Activated CD4-positive, alpha-beta T cell treated with anti-CD3 and anti-CD28 coated beads, Interleukin-2, Interleukin-6, amounts not matched to agents 100 ng/mL and 50 ng/mL, durations not matched to agents 16 hours and 8 hours (primary cell): Measurements from ENCODE around the gene TASOR2.

ENCODE experiments used
- DNase-seq: peaks from one replicate; pipeline ENCODE4 v3.0.0-alpha.2; 2020

Gene TASOR2

GRCh38 chr10:5658871-5659618, 25.6 kb upstream of the TASOR2 start:
- DNase-seq, result no peak

GRCh38 chr10:5659702-5660528, 24.7 kb upstream of the TASOR2 start:
- DNase-seq, result peak; percentile 40

DNA sequence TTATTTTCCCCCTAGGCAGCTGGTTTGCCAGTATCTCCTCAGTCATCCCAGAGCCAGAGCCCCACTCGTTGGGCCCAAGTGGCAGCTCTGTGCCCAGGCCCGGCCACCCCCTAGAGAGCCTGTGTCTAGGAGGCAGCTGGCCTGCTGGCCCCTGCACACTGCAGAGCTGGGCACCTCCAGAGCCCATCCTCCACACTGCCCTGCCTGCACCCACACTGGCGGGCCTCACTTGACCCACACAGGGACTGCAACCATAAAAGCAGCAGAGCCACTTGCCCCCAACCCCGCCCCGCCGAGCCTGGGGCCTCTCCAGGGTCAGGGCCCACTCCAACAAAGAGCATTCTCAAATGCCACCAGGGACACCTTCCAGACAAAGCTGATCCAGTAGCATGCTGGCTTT, 23.6 kb upstream of the TASOR2 start:
- no peak for DNase-seq

DNA sequence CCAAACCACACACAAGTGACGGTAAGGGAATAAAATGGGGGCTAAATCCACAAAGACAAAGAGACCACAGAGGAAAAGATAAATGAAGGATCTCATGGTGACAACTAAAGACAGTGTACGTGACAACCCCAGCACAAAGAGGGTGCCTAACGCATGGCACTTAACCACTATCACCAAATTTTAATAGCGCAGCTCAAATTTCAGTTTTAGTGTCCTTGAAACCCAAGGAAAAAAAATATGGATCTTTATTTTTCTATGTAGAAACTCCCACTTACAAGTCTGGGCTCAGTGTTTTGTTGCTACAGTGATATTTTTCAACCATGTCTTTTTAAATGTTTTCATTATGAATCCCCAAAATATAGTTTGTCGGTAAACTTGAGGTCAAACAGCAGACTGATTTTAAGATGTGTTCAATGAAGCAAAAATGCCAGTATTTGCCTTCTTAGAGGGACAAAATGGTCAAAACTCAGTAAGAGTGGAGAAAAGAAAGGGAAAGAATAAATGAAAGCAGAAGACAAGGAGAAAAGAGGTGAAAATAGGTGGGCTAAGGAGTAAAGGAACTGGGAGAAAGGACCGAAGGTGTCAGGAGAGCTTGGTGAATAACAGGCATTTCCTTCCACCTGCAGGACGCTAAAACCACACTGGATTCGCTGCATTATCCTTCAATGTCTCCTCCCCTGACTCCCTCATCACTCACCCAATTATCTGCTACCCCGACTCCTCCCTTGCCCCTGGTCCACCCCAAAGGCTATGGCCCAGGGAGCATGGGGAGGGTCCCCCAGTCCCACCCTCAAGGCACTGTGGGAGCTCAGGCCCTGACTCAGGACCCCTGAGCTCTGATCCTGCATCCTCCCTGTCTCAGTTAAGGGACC, 21.7 kb upstream of the TASOR2 start:
- DNase-seq, result no peak

DNA sequence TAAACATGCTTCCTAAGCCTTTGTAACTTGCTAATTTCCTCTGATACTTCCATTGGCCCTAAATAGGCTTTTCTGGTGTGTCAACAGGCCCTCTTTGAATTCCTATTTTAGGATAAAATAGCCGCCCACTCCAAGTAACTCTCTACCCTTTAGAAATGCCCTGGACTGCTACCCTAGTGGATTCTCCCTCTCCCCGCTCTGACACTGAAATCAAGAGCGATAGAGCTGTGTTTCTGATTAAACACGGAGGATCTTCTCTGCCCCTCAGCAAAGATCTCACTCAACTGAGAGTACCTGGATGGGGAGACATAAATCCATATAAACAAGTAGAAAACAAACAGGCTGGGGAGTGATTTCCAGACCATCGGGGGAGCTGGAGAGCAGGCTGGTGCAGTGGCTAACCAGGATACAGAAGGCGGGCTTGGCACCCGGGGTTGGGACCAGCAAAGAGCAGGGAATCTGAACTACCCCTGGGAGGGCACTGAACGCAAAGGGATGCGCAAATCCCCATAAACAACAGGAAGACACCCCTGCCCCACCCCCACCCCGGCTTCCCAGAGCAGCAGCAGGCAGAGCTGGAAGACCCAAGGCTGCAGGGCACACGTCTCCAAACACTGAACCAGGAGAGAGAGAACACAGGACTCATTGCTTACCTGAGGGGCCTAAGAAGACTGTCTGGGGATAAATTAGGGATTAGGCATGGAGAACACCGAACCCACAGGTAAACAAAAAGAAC, 20.8 kb upstream of the TASOR2 start:
- no peak for DNase-seq

- DNase-seq, result no peak
Observed at GRCh38 chr10:5665373-5666007, 19.1 kb upstream of the TASOR2 start.

DNA sequence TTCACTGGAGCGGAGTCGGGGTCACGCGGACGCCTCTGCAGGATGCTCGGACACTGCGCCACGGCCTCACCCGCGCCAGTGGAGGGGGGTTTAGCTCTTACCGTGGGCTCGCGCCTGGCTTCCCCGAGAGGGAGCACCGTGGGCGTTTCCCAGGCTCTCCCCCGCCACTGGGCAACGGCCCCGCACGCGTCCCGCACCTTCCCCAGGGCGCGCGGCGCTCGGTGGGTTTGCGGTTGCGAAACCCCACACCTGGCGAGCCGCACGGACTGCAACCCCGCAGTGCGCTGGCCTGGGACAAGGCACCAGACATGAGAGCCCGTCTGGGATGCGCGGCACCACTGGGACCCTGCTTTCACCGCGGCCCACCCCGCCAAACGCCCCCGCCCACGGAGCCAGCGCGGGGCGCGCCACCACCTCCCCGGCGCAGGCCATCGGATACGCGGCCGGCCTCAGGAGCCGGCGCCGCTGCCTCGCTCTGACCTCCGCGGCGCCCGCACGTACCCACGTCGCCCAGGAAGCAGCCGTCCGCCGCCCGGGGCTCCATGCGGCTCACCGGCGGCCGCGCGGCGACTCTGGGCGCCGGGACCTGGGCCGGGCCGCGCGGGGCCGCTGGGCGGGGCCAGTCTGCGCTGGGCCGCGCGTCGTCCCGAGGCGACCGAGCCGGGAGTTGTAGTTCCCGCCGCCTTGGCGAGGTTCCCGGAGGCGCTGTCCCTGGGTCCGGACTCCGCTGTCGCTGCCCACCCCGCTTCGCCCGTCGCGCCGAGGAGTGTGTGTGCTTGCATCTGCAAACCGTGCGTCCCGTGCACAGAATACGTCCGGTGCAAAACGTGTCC, 18.4 kb upstream of the TASOR2 start, which contains the start of gene ASB13:
ASB13 (minus strand) TSS at position 588 of the 833 bp plus-strand sequence; CDS start at position 544, 44 bp downstream.
- DNase-seq, result peak; percentile 51

GRCh38 chr10:5666841-5667630, 17.6 kb upstream of the TASOR2 start:
- DNase-seq, result no peak

- no peak for DNase-seq
Observed at GRCh38 chr10:5668429-5668828, 16.2 kb upstream of the TASOR2 start.

DNA sequence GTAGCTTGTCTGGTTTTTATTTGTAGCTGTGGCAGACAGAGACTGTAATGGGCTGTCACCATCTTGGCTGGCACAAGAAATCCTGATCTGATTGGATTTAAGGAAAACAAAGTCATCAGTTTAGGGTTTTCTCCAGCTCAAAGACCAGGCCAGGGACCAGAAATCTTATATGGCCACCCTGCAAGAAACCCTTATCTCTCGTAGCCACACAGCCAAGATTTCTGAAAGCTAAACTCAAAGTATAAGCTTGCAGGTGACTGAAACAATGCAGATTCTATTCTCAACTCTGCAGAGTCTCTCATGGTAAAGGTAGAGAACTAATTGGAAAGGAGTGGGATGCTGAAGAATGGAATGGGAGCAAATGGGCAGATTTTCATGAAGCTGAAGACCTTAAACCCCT, 15.0 kb upstream of the TASOR2 start:
- DNase-seq, result no peak

DNA sequence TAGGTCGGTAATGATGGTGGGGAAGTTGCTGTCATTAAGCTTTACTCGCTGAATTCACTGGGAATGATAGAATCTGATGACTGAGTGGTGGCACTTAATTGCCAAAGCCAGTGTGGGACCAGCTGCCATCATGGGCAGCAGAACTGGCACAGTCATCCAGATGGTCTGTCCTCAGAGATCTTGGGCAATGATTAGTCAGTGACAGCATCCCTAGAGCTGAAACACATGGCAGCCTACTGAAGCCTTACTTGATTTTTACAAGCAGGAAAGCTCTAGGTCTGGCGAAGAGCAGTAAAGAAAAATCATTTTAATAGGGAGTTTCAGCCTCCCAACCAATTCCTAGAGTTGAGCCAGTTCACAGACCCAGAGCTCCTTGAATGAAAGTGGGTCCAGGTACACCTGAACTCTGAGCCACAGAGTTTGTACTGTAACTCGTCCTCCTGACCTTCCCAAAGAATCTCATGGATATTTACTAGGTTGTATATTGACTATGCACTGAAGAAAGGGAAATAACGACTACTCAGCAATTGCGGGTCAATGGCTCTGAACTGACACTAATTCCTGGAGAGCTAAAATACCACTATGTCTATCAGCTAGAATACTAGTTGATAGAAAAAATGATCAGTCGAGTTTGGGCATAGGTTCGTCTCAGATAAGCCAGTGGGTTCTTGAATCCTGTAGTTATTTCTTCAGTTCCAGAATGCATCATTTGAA, 13.8 kb upstream of the TASOR2 start:
- no peak for DNase-seq

DNA sequence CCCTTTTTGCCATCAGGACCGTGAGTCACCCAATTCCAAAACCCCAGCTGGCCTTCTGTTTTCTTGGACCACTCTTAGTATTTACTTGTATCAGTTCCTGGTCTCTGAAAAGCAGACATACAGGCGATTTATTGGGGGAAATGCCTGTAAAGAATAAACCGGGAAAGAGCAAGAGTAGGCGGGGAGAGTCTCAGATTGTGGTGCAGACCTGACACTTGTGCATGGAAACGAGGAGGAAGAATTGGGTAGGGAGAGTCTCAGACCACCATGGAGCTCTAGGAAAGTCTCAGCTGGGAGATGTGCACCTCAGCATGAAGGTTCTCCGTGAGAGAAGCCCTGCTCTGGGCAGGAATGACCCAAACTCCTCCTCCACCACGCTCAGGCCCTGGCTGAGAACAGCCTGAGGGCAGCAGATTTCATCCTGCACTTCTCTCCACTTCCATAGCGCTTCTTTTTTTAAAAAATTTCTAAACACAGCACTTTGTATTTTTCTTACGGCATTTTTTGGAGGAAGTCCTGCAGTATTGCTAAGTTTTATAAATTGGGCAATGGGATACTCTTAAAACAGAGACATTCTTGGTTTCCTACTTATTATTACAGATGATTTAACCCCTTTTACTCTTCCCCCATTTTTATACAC, 6.1 kb upstream of the TASOR2 start:
- DNase-seq, result no peak

DNA sequence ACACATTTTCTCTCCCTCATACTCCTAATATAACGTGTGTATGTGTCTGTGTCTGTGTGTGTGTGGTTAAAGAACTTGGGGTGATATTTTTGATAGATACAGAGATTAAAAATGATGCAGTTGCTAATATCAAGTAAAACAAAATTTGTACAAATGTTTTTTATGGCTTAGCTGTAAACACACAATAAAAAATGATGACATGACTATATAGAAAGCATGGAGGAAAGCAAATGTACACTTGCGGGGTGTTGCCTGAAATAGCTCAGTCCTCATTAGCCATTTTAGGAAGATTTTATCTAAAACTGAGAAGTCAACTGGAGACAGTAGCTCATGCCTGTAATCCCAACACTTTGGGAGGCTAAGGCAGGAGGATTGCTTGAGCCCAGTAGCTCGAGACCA, 5.6 kb upstream of the TASOR2 start:
- no peak for DNase-seq

DNA sequence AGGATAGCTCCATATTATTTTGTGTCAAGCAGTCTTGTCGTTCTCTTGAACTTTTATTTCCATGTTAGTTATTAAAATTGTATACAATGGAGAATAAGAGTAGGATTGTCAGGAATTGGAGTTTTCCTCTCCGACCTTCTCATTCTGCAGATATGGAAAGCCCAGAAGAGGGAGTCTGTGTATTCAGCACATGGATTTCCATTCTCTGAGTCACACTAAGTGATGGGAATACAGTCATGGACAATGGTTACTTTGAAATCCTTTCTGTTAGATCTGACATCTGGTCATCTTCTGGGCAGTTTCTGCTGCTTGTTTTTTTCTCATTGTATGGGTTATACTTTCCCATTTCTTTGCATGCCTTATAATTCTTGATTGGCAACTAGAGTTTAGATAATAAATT, 5.0 kb upstream of the TASOR2 start:
- no peak for DNase-seq

DNA sequence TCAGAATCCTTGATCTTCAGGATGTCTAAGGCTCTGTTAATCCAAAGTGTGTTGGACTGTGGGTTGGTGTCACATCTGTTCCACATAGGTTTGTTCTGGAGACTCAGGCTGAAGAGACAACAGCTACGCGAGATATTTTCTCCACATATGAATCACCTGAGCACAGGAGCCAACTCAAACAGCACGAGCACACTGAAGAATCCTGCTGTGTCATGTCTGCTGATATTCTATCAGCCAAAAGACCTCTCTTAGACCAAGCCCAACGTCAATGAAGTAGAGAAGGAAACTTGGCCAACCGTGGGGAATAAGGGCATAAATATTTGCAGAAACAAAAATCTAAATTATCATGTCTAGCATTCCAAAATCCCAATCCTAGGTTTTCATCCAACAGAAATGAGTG, 2.7 kb upstream of the TASOR2 start:
- DNase-seq, result no peak

DNA sequence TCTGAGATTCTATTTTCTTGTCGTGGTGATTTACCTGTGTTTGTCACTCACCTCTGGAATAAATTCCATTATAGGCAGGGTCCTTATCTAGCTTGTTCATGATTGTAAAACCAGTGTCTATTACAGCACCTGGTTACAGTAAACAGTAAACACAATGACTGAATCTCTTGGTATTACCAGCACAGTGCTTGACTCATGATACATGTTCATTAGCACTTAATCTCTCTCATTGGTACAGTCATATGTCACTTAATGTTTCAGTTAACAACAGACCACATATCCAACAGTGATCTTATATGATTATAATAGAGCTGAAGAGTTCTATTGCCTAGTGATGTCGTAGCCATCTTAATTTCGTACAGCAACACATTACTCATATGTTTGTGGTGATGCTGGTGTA, 1.6 kb upstream of the TASOR2 start:
- DNase-seq, result no peak

- DNase-seq, result peak; percentile 79
Observed at GRCh38 chr10:5684971-5685763, 529 bp downstream of the TASOR2 start.

DNA sequence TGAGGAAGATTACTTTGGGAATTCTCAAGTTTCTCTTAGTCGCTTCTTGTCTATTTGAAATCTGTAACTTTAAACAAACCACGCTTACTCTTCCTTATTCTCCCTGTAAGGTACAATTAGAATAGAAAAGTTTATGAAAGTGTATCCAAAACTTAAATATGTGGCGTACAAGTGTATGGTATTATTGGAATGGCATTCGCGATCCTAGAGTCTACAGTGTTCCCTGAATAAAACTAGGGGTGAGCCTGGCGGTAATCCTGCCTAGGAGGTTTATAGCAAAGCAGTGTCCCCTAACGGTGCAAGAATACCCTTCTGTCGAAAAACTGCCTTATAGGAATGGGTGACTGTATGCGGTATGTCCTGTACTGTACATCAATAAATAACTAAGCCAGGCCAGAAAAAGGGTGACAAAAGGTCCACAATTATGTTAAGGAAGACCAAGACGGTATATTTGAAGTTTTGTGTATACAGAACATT, 1.2 kb downstream of the TASOR2 start:
- no peak for DNase-seq
